ENCODE results near the gene VNN1.
"Not testable (repeated sequence)": the region's sequence is repeated elsewhere in the genome, so short reads cannot be mapped to it uniquely, and the experiment has no call there.

VNN1 gene

GRCh38 chr6:132725471-132725870 is 11.6 kb upstream of the VNN1 start:
- no peak for DNase-seq

DNA sequence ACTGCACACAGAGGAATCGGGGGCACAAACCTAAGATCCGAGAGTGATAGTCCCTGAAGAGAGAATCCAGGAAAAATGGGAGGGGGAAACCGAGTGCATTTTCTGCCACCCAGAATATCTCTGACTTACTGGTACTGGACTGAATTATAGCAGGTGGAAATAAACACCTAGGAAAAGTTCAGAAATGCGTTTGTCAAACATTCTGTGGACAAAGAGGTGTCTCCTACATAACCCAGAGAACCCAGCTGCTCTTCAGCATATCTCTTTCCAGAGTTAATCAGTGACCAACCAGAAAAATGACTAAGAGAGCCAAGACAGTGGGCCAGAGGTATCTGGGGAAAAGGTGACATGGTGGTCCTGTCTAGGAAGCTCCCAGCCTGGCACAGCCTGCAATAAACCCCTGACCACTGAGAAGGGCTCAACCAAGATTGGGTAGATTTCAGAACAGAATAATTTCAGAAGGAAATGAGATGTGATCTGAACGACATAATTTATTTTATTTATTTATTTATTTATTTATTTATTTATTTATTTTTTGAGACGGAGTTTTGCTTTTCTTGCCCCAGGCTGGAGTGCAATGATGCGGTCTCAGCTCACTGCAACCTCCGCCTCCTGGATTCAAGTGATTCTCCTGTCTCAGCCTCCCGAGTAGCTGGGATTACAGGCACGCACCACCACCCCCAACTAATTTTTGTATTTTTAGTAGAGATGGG is 6.0 kb upstream of the VNN1 start:
- DNase-seq: no peak

DNA sequence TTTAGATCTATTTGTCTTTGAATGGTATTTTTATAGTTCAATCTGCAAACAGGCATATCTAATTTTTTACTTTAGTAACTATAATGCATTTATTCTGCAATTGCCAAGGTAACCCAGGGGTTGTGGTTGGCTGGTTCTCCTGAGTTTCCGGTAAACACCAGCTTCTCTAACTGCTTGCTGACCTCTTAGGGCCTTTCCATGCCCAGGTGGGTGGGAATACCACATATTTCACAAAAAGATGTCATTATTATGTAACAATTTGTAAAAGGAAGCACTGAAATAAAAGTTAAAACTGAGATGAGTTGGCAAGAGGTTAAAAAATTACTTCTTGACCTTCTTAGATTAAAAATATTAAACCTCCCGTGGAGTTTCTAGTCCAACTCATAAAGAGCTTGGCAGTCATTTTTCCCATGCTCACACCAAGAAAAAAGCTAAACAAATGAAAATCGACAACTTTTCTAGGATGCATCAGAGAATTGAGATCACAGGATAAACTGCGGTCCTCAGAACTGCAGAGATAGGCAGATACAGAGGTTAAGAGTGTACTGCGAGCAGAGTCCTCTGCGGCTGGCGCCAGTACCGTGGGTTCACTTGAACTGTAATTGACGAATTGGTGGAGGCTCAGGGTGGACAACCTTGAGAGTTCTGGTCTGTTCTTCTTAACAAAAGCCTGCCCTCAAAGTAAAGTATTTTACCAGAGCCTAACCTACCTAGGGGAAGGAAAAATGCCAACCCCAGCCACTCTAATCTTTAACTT is 2.2 kb upstream of the VNN1 start:
- DNase-seq: no peak

DNA sequence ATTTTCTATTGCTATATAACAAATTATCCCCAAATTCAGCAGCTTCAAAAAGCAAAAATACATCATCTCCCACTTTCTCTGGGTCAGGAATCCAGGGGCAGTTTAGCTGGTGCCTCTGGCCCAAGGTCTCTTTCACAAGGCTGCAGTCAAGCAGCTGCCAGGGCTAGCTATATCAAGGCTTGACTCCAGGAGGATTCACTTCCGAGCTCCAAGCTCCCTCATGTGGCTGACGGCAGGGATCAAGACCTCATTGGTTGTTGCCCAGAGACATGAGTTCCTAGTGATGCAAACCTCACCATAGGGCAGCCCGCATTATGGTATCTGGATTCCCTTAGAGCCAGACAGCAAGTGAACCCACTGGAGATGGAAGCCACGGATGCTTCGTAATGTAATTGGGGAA is 1.3 kb upstream of the VNN1 start:
- DNase-seq: no peak

- DNase-seq: no peak
These were observed 305 bp upstream of the VNN1 start for GRCh38 chr6:132714160-132714559.

DNA sequence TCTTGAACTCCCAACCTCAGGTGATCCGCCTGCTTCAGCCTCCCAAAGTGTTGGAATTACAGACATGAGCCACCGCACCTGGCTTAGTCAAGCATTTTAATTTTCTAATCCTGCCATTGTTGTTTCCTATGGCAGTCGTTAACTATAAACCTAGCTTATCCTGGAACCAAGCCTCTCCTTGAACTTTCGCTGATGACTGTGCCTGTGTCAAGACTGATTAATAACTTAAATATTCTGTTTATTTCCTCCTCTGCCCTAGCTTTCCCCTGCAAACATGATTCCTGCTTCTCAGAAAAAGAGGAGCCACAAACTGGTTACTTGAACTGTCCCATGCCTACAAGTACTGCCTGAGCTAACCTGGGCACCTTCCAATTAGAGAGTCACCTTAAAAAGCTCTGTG is 1.5 kb downstream of the VNN1 start:
- no peak for DNase-seq

- DNase-seq: no peak
These were observed 5.1 kb downstream of the VNN1 start for GRCh38 chr6:132708771-132709170.

GRCh38 chr6:132708002-132708401 is 5.9 kb downstream of the VNN1 start:
- DNase-seq: no peak

DNA sequence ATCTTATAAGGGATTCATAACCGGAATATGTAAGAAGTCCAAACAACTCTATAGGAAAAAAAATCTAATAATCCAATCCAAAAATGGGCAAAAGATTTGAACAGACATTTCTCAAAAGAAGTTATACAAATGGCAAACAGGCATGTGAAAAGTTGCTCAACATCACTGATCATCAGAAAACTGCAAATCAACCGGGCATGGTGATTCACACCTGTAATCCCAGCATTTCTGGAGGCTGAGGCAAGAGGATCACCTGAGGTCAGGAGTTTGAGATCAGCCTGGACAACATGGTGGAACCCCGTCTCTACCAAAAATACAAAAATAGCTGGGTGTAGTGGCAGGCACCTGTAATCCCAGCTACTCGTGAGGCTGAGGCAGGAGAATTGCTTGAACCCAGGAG is 7.1 kb downstream of the VNN1 start:
- DNase-seq: not testable (repeated sequence)

- DNase-seq: no peak
These were observed 9.9 kb downstream of the VNN1 start for GRCh38 chr6:132703936-132704335.

DNA sequence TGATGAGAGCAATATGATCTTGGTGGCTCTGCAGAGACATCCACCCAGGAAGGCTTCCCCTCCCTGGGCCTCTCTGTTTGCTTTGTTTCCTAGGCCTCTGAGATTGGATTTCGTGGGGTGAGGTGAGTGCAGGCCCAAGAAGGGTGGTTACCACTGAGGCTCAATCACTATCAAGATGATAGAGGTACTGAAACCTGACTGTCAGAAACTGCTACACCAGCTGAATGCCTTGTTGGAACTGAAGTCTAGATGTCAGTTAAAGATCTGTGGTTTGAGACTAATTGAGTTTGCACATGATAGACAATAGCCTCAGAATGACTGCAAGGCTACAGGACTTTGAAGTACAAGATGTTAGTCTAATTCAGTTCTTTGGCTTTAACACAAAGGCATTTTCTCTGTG is 15.2 kb downstream of the VNN1 start:
- peak; percentile 8 for DNase-seq

DNA sequence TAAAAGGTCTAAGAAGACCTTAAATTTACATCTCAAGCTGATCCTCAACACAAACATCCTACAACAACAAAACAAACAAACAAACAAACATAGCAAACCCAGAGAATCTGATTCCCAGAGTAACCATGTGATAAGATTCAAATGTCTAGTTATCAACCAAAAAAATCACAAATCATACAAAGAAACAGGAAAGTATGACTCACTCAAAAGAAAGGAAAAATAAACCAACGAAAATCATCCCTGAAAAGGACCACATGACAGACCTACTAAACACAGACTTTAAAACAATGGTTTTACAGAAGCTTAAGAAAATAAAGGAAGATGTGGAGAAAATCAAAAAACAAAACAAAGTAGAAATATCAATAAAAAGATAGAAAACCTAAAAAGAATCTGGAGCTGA is 18.1 kb downstream of the VNN1 start:
- DNase-seq: no peak

- no peak for DNase-seq
These were observed 20.4 kb downstream of the VNN1 start for GRCh38 chr6:132693478-132693877.

DNA sequence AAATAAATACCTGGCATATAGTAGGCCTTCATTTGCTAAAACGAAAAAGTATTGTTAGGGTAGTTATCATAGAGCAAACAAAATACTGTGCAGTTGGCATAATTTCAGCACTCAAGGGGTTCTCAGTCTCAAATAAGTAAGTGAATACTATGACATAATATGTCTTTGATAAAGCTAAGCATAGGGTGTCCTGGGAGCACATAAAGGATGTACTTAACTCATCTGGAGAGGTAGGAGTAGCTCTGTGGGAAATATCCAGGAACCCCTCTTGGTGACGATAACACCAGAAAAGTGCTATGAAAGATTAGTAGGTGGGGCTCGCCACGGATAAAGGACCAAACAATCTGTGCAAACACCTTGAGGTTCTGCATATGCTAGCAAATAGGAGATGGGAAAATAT is 23.2 kb downstream of the VNN1 start:
- DNase-seq: no peak

GRCh38 chr6:132687306-132687705 is 26.5 kb downstream of the VNN1 start:
- no peak for DNase-seq

DNA sequence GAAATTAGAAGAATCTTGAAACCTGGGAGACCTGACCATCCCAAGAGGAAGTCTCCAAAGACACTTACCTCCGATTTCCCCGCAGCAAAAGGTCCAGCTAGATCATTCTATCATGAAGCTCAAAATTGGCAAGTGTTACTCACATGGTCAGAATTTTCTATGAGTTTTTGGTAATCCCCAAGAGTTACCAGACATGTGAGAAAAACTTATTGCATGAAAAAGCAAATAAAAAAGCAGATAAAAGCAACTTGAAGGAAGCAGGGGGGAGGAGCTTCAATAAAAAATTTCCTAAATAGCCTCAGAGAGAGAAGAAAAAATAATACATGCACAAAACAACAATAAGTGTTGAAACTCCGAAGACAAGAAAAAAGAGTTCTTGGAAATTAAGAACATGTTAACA is 27.3 kb downstream of the VNN1 start:
- no peak for DNase-seq

DNA sequence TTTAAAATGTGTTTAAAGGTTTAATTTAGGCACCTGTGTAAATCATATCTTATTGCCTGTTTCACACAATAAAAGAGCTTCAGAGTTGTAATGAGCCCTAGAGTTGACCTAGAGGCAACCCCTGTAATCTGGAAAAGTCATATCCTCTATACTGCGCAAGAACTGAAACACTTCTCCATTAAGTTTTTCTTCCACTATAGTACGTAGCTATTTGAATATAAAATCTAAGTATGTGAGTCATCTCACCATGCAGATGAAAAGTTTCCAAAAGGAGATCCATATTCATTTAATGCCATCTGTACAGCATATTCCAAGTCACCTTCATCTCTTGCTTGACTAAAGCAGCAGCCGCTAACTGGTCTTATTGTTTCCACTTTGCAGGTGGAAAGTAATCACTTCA is 28.8 kb downstream of the VNN1 start:
- DNase-seq: no peak

- DNase-seq: no peak
These were observed 29.6 kb downstream of the VNN1 start for GRCh38 chr6:132684272-132684671.

- DNase-seq: no peak
These were observed 30.3 kb downstream of the VNN1 start for GRCh38 chr6:132683543-132683942.

GRCh38 chr6:132679094-132679493 is 34.8 kb downstream of the VNN1 start:
- DNase-seq: not testable (repeated sequence)

DNA sequence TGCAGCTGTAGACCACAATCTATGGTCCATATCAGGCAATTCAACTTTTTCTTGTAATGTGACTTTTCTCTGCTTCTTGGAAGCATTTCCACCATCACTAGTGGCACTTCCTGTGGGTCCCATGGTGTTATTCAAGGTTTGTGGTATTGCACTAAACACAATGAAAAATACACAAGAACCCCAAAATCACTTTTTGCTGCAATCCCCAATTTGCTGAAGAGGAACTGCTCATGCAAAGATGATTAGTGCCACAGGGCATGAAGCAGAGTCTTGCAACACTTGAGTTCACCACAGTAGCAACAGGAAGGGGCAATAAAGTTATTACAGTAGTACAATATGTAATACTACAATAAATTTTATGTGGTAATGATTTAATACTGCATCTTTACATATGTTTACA is 38.1 kb downstream of the VNN1 start:
- DNase-seq: peak; percentile 57

DNA sequence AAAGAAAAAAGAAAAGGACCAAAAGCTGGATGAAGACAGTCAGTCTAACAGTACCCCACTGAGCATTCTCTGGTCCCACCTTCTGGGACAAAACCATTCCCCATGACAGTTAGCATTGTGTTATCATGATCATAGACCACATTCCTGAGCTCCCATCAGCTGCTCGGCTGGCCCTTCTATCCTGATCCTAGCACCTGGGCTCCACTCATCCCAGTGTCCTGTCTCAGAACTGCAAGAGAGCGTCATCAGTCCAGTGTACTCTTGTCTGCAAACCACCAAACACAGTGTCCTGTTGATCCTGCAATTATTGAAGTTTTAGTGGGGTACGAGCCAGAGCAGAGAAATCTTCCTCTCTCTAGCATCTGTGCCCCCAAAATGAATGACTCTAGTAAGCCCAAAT is 38.9 kb downstream of the VNN1 start:
- no peak for DNase-seq

GRCh38 chr6:132673376-132674094 is 40.3 kb downstream of the VNN1 start:
- DNase-seq: peak; percentile 43

- DNase-seq: no peak
These were observed 42.6 kb downstream of the VNN1 start for GRCh38 chr6:132671295-132671694.
